GM18867 (cell line): ENCODE measurements around the gene DNAAF5.
A peak's percentile ranks its signal among the peaks of the same experiment; 100 is the strongest.

Experiments used
- ATAC-seq: cut with Tn5 transposase; IDR thresholded peaks from one replicate; pipeline ENCODE4 v1.9.1; 2021; ENCODE audit warnings: mild to moderate bottlenecking, moderate library complexity; ENCODE audit not compliant: unreplicated experiment

Gene DNAAF5

DNA sequence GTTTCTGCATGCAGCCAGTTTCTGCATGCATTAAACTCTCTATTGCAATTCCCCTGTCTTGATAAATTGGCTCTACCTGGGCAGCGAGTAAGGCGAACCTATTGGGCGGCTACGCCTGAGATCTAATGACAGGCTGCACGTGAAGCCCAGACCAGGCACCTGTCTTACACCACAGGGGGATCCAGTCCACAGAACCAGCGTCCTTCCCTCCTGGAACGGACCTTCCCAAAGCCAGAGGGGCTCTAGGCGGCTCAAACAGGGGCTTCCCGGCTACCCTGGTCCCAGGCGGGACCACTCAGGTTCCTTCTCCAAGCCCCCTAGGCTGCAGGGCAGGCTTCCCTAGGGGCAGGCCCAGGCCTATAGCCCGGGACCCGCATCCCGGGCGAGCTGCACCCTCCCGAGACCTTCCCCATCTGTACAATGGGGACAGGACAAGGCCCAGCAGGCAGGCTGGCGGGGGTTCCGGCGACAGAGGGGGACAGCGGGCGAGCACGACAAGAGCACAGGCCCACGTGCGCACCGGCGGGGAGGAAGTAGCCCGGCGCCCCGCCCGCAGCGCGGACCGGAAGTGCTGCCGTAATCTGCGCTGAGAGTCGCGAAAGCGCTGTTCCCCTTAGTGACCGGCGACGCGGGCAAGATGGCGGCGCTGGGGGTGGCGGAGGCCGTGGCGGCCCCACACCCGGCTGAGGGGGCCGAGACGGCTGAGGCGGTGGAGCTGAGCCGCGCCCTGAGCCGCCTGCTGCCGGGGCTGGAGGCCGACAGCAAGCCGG lies at the start of gene DNAAF5:
Gene DNAAF5, plus strand, starts transcription at position 616 of the 770 bp plus-strand sequence. Its CDS starts 22 bp downstream, at position 638.
- ATAC-seq, result peak; percentile 86

DNA sequence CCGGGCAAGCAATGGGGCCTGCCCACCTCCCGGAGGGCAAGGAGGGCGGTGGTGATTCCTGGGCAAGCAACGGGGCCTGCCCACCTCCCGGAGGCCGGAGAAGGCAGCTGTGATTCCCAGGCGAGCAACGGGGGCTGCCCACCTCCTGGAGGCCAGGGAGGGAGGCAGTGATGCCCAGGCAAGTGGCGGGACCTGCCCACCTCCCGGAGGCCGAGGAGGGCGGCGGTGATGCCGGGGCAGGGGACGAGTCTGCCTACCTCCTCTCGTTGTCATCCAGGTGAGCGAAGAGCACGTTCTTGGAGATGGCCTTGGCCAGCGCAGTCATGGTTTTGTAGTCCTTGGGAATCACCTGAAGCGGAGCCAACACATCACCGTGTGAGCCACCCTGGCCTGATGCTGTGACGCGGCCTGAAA lies 49.5 kb upstream of the DNAAF5 start:
- ATAC-seq, result no peak

GRCh38 chr7:680411-681127 lies 45.9 kb upstream of the DNAAF5 start:
- no peak for ATAC-seq

- ATAC-seq, result no peak
Measured at GRCh38 chr7:681551-682307, 44.8 kb upstream of the DNAAF5 start.

- ATAC-seq, result no peak
Measured at GRCh38 chr7:682810-683209, 43.7 kb upstream of the DNAAF5 start.

GRCh38 chr7:683526-684205 lies 42.8 kb upstream of the DNAAF5 start:
- ATAC-seq, result no peak

DNA sequence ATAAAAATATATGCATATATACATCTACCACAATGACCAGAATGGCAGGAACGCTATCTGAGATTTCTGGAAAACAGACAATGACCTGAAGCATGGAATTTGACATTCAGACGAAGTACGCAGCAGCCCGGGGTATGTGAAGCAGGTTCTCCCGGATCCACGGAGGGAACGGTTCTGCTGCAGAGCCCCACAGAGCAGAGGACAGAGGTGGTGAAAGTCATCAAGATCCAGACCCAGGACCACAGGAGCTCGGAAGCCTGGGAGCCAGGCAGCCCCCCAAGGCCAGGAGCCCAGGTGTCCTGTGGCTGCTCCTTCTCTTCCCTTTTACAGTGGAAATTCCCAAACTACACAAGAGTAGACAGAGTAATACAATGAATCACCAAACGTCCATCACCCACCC lies 42.1 kb upstream of the DNAAF5 start:
- ATAC-seq, result no peak

- ATAC-seq, result no peak
Measured at GRCh38 chr7:685540-685939, 41.0 kb upstream of the DNAAF5 start.

DNA sequence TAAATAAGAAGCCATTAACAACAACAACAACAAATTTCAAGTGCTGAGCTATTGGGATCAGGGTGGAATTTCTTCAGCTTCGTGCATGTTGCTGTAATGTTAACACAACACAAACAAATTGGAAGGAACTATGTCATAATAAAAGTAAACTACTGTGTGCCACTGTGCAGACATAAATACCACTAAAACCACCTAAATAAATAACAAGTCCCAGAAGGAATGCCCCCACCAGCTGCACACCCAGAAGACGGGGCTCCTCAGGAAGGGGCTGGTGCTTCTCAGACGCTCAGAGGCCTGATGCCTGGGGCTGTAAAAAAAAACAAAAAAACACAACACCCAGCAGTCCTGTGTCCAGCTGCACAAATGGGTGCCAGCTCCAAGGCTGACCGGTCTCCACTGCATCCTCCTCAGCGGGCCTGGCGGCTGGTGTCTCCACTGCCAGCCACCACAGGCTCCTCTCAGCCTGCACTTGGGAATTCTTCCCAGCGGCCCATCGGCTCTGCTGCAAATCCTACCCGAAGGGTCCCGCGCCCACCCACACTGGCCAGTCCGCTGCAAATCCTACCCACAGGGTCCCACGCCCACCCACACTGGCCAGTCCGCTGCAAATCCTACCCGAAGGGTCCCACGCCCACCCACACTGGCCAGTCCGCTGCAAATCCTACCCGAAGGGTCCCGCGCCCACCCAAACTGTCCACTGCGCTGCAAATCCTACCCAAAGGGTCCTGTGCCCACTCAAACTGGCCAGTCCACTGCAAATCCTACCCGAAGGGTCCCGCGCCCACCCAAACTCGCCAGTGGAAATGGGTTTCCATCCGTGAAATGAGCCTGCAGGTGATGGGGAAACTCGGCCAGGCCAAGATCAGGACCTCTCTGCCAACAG lies 35.8 kb upstream of the DNAAF5 start:
- ATAC-seq, result no peak

DNA sequence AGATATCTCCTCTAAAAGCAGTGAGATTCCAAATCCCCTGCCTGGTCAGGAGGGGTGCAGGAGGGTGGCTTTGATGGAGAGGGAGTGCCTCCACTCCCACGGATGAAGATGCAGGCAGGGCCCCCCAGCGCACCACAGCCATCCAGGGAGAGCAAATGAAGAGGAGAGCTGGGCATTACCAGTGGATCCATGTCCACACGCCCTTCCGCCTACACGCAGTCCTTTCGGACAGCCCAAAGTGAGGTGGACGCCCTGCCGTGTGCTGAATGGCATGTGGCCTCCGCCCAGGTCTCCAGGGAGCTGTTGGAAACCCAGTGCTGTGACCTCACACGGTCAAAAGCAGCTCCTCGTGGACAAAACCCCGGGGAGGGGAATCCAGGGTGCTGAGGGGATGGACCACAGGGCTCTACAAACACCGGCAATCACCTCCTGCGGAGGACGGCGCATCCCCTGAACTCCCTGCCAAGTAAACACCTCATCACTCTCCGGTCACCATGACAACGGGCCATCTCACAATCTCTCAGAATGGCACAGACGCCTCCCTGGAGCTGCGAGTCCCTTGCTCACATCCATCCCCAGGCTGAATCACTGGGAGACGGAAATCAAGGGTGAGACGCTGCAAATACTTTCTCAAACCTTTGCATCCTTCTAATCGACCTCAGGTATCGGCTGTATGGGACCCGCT lies 35.0 kb upstream of the DNAAF5 start:
- no peak for ATAC-seq

GRCh38 chr7:693280-693679 lies 33.2 kb upstream of the DNAAF5 start:
- ATAC-seq, result no peak

DNA sequence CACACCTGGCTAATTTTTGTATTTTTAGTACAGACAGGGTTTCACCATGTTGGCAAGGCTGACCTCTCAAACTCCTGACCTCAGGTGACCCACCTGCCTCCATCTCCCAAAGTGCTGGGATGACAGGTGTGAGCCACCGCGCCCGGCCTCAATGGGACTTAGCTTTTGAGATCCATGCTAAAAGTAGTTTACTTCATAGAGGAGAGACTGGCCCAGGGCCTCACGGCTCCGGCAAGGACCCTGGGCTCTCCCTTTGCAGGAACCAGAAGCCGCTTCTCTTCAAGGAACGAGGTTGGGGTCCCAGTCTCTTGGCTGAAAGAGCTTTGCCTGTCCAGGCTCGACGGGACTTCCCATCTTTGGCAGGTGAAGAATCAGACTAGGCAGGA lies 30.1 kb upstream of the DNAAF5 start:
- ATAC-seq, result no peak

DNA sequence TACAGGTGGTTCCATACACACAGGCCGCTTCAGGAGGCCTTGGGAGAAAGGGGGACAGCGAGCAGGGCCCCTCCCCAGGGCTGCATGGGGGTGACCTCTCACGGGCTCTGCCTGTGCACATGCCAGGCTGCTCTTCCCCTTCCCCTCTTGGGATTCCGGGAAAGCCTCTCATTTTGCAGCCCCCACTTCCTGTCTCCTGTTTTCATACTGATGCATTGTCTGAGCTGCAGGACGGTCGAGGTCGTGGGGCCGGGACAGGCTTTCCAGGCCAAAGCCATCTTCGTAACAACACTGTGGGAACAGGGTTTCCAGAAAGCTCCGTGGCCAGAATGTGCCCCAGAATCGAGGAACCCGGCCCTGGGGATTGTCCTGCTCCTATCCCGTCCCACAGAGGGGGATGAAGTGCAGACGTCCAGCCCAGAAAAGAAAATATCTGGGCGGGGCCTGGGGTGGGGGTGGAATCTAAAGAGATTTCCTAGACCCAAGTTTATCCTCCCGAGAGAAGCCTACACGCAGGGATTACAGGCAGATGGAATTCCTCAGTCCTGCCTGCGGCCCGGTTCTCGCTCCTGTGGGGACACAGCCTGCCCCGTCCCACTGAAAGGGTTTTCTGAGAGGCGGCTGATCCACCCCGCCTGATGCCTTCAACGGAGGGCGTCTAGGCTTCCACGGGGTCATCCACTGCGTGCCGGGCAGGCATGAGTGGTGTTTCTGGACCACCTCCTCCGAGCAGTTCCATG lies 29.5 kb upstream of the DNAAF5 start:
- ATAC-seq, result no peak

- ATAC-seq, result no peak
Measured at GRCh38 chr7:698515-699475, 27.7 kb upstream of the DNAAF5 start.

DNA sequence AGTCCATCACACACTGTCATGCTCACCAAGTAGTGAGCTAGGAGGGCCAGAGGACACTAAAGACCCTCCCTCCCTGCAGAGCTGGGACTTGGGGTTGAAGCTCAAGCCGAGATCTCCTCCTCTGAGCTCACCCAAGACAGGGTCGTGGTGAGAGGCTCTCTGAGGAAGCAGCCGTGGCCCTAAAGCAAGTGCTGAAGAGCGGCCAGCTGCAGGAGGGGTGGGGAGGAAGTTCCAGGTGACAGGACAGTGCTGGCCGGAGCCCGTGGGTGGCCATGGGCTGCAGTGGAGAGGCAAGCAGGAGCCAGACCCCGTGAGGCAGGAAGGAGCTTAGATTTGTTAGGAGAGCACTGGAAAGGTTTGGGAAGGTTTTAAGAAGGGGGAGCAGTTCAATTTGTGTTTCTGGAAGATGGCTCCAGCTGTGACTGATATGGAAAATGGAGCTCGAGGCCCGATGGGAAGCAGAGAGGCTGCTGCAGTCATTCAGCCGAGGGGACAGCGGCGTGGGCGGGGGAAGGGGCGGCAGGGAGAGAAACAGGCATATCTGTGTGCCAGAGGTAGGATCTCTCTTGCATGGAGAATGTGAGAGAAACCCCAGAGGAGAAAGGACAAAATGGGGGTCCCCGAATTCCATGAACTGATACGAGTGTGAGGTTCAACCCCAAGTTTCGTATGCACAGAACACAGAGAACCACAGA lies 26.9 kb upstream of the DNAAF5 start:
- no peak for ATAC-seq

DNA sequence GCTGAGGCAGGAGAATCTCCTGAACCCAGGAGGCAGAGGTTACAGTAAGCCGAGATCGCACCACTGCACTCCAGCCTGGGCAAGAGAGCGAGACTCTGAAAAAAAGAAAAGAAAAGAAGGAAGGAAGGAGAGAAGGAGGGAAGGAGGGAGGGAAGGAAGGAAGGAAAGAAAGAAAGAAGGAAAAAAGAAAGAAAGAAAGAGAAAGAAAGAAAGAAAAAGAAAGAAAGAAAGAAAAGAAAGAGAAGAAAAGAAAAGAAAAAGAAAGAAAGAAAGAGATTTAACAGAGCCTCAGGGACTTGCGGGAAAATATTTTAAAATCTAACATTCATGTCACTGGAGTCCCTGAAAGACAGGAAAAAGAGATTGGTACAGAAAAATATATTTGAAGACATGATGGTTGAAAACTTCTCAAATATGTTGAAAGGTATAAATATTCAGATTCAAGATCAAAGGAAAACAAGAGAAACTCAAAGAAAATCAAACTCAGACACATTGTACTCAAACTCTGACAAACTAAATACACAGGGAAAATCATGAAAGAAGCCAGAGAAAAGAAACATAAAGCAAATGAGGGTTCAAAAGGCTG lies 25.3 kb upstream of the DNAAF5 start:
- ATAC-seq, result no peak

DNA sequence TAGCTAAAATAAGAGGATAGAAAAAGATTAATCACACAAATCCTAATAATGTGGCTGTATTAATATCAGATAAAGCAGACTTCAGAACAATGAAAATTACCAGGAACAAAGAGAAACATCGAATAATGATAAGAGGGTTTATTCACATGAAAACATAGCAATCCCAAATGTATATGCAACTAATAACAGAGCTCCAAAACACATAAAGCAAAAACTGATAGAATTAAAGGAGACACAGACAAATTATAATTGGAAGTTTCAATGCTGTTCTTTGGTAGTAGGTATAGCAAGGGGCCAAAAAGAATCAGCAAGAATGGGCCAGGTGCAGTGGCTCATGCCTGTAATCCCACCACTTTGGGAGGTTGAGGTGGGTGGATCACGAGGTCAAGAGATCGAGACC lies 23.4 kb upstream of the DNAAF5 start:
- ATAC-seq, result no peak
